HT1080 (cell line): ENCODE data around the gene WDR90. TPM values are rescaled to one million over a fixed set of nuclear protein-coding genes. Genes with fewer than 3 reads are reported as not detected.
A peak's percentile ranks its signal among the peaks of the same experiment; 100 is the strongest.

Experiments used
- DNase-seq: peaks from one replicate; pipeline ENCODE4 v3.0.0-alpha.2; 2015; ENCODE audit warnings: low read depth
- total RNA-seq: library from RNA; depleted of rRNA; stranded (reverse); fragments of >200 nt; shearing (Covaris generic); gene quantifications from 2 replicates; pipeline ENCODE4 v1.2.3, GENCODE V29; 2014

The WDR90 gene
- total RNA-seq, 1 experiment from 2014 or later: 27.0 TPM

DNA sequence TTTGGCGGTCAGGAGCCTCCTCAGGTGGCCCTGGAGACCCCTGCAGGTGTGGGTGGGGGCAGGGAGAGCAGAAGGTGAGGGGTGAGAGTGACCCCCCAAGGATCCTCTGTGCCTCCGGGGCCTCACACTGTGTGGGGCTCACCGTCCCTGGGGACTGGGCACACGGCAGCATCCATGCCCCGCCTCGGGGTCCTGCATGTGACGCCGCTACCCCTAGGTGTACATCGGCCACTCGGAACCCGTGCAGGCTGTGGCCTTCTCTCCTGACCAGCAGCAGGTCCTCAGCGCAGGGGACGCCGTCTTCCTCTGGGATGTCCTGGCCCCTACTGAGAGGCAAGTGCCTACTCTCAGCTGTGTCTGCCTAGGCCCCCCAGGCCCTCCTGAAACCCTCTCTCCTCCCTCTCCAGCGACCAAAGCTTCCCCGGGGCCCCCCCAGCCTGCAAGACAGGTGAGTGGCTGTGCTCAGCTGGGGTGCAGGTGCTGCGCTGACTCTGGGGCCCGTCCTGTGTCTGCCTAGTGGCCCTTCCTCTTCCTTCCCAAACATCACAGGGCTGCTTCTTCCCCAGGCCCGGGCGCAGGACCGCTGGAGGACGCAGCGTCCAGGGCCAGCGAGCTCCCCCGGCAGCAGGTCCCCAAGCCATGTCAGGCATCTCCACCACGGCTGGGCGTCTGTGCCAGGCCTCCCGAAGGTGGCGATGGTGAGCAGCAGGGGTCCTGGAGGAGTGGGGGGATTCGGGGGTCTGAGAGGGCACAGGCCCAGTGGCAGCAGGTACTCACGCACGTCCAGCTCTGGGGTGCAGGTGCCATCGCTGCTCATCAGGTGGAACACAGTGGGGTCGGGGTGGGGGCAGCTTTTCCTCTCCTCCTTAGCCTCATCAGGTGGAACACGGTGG, 9.8 kb downstream of the WDR90 start:
- no peak for DNase-seq

DNA sequence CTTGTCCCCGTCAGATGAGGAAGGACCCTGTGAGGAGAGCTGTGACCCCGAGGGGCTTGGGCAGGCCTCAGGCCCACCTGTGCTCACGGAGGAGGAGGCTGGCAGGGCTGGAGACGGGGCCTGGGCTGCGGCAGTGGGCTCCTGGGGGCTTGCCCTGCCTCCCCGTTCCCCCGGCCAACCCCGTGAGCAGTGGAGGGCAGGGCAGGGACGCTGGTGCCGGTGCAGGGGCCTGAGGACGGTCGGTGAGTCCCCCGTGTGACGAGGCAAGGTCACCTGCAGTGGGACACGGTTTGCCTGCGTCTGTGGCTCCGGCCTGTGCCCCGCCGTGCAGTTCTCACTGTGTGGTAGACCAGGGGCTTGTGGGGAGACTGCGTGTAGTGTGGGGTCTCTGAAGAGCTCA, 10.5 kb downstream of the WDR90 start:
- no peak for DNase-seq

DNA sequence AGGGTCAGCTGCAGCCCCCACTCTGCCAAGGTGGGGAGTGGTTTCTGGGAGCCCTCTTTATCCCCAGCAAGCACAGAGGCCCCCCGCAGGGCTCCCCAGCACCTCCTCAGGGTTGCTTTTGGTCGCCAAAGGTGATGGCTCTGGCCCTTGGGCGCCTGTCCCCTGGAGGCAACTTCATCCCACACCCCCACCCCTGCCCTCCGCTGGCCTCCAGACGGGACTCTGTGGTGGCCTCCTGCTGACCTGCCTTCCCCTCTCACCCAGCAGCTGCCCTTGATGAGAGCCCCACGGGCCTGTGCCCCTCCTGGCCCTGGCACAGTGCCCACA, 10.9 kb downstream of the WDR90 start:
- no peak for DNase-seq

DNA sequence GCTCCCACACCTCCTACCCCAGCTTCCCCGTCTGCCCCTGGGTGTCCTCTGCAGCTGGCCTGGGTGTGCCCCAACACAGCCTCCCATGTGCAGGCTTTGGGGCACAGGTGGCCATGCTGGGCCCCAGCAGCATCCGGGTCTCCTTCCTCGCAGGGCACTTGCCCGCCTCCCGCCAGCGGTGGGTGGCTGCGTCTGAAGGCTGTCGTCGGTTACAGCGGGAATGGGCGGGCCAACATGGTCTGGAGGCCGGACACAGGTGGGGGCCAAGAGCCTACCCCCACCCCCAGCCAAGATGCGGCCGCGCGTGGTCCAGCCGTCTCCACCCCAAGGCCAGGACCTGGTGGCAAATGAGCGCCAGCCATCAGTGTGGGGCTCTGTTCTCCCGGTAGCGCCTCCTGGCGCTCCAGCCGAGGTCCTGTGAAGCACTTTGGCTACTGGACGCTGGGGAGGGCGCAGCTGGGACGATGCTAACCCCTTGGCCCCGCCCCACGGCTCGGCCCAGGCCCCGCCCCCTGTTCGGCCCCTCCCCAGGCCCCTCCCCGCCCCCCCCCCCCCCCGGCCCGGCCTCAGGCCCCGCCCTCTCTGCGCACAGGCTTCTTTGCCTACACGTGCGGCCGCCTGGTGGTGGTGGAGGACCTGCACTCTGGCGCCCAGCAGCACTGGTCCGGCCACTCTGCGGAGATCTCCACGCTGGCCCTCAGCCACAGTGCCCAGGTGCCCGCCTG, 11.5 kb downstream of the WDR90 start:
- no peak for DNase-seq

DNA sequence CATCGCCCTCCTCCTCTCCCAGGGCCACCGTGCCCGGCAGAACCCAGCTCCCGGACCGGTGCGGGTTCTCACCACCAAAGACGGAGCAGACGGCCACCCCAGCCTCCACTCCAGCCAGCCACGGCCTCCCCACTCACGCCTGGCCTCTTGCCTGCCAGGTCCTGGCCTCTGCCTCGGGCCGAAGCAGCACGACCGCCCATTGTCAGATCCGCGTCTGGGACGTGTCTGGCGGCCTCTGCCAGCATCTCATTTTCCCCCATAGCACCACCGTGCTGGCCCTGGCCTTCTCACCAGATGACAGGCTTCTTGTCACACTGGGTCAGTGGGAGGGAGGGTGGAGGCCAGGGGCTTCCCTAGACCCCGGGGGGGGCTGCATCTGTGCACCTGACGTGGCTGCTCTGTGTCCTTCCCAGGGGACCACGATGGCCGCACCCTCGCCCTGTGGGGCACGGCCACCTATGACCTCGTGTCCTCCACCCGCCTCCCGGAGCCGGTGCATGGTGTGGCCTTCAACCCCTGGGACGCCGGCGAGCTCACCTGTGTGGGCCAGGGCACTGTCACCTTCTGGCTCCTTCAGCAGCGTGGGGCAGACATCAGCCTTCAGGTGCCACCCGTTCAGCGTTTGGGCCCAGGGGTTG, 12.1 kb downstream of the WDR90 start:
- DNase-seq: no peak

DNA sequence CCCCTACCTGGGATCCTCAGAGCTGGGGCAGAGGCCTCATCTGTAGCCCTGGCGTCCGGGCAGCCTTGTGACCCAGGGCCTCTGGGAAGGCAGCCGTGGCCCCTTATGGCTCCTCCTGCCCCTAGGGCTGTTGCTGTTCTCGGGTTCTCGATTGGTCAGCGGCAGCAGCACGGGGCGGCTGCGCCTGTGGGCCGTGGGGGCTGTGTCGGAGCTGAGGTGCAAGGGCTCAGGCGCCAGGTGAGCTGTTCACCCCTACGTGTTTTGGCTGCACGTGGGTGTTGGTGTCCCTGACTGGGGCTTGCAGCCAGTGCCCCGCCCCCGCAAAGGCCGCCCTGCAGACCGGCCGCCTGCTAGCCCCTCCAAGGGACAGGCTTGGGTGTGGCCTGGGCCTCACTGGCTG, 12.9 kb downstream of the WDR90 start:
- DNase-seq: no peak

DNA sequence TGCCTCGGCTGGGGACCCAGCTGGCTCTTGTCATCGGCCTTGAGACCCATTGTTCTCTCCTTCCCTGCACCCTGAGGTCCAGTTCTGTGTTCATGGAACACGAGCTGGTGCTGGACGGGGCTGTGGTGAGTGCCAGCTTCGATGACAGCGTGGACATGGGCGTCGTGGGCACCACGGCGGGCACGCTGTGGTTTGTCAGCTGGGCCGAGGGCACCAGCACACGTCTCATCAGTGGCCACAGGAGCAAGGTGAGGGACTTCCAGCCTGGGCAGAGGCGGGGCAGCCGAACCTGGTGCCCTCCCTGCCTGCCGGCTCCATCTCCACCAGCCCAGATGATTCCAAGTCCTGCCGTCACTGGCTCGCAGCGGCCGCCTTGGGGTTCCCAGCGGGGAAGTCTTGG, 13.4 kb downstream of the WDR90 start:
- no peak for DNase-seq

DNA sequence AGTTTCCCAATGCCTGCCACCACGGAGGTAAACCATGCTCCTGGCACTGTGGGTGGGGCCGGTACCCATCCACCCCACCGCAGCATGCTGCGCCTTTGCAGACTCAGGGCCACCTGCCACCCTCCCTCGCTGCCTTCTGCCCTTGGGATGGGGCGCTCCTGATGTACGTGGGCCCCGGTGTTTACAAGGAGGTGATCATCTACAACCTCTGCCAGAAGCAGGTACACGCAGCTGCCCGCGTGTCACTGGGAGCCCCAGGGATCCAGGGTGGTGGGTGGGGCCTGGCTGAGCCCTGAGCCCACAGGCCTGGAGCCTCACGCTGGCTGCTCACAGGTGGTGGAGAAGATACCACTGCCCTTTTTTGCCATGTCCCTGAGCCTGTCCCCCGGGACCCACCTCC, 17.4 kb downstream of the WDR90 start:
- no peak for DNase-seq

DNA sequence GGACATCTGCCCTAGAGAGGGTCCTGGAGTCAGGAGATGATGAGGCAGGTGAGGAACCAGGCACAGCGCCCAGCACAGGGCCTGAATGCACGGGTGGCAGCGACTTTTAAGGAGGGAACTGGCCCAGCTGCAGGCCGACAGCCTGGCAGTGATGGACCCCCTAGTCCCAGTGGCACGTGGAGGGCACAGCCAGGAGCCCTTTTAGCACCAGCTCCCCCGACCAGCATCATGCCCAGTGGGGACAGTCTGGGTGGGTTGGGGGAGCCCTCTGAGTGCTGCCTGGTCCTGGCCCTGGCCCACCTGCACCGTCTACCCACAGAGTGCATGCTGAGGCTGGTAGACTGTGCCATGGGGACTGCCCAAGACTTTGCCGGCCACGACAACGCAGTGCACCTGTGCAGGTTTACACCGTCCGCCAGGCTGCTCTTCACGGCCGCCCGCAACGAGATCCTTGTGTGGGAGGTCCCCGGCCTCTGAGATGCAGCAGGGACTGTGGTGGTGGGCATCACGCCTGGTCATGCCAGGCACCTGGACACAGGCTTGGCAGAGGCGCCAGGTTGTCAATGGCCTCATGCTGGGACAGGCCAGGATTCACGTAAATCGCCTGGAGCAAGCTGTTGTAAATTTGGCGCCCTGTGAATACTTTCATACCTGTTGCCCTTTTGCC, 18.1 kb downstream of the WDR90 start:
- no peak for DNase-seq

DNA sequence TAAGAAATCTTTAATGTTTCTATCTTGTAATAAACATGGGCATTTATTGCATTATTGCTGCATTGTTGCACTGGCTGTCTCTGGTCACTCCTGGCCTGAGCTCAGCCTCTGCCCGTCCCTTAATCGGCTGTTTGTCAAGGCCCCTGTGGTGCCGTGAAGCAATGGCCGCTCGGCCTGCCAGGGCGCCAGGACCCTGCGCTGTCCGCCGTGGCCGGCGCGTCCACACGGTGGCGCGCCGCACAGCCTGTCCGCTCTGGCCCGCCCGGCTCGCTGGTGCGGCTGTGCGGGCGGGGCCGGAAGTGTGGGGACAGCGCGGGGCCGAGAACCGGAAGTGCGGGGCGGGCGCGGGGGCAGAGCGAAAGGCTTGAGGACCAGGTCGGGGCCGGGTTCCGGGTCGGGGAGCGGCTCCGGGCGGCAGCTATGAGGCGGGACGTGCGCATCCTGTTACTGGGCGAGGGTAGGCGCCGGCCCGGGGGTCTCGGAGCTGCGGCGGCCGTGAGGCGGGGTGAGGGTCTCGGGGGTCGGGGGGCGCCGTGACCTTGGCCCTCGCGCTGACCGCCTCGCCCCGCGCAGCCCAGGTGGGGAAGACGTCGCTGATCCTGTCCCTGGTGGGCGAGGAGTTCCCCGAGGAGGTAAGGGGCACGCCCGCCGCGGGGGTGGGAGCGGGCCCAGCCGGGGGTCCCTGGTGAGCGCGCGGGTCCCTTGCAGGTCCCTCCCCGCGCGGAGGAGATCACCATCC, 18.8 kb downstream of the WDR90 start, which contains the start of gene RHOT2:
TSS of gene RHOT2 (plus strand) at position 353 of the 739 bp plus-strand sequence. CDS start at position 421, 68 bp downstream.
- DNase-seq: peak; percentile 81

DNA sequence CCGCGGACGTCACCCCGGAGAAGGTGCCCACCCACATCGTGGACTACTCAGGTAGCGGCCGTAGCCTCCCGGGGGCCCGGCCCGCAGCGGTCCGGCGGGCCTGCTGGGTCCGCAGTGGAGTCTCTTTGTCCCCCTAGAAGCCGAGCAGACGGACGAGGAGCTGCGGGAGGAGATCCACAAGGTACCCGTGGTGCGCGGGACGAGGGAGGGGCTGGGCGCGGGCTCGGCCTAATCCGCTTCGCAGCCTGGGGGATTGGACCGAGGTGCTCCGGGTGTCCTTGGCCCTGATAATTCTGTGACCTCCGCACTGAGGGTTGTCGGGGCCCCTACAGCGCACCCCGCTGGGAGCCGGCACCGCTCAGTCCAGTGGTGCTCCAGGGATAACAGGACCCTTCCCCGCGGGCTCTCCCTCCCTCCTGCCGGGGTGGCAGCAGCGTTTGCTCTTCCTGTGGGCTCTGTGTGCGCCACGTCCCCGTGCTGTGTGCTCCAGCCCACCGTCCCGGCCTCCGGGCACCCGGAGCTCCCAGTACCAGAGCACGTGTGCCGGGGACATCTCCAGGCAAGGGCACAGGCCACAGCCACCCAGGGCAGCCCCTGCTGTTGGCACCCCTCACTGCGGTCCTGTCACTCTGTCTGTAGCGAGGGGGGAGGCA, 19.5 kb downstream of the WDR90 start:
- DNase-seq: no peak

DNA sequence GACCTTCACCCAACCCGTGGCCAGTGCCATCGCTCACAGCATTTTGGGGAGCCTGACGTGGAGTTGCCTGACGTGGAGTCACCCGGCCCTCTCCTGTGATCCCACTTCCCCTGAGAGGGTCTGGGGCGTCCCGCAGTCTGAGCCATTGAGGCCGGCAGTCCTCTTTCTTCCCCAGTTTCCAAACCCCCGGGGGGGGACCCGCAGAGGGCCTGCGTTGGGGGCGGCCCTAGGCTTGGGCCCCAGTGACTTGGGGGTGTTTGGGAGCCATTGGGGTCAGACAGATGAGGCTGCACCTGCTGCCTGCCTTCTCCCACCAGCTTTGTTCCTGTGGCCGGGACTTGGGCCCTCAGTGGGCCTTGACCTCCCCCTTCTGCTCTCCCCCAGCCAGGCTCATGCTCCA, 20.5 kb downstream of the WDR90 start:
- no peak for DNase-seq

DNA sequence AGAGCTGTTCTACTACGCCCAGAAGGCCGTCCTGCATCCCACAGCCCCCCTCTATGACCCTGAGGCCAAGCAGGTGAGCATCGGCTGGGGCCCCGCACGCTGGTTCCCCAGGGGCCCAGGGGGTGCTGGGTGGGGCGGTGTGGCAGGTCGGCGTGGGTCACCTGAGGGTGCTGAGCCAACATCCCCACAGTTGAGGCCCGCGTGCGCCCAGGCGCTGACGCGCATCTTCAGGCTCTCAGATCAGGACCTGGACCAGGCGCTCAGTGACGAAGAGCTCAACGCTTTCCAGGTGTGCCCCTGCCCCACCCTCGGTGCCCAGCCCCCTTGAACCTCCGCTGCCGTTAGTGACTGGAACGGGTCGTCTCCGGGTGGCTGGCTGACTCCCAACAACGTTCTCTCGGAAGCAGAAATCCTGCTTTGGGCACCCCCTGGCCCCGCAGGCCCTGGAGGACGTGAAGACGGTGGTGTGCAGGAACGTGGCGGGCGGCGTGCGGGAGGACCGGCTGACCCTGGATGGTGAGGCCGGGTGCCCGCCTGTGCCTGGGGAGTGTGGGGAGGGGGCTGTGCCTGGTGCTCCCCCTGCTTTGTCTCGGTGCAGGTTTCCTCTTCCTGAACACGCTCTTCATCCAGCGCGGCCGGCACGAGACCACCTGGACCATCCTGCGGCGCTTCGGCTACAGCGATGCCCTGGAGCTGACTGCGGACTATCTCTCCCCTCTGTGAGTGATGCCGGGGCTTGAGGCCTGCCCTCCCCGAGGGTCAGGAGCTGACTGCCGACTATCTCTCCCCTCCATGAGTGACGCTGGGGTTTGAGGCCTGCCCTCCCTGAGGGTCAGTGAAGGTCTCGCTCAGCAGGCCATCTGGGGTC, 21.6 kb downstream of the WDR90 start:
- DNase-seq: no peak

DNA sequence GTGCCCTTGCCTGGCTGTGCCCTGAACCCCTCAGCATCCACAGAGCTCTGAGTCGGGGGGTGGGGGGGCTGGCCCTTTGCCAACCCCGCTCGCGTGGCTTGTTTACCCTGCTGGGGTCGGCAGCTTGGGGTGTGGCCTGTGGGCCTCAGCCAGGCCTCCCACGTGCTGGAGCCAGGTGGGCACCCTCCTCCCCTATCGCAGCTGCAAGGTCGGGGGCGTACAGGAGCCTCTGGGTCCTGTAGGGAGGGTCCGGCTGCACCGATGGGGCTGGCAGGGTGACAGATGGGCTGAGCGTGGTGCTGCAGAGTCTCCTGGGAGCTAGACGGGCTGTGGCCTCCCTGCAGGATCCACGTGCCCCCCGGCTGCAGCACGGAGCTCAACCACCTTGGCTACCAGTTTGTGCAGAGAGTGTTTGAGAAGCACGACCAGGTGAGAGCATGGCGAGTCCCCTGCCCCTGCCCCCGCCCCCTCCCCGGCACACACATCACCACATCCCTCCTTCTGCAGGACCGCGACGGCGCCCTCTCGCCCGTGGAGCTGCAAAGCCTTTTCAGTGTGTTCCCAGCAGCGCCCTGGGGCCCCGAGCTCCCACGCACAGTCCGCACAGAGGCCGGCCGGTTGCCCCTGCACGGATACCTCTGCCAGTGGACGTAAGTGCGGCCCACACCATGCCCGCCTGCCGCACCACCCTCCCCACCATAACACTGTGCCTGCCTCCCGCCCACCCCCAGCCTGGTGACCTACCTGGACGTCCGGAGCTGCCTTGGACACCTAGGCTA, 22.4 kb downstream of the WDR90 start:
- no peak for DNase-seq

DNA sequence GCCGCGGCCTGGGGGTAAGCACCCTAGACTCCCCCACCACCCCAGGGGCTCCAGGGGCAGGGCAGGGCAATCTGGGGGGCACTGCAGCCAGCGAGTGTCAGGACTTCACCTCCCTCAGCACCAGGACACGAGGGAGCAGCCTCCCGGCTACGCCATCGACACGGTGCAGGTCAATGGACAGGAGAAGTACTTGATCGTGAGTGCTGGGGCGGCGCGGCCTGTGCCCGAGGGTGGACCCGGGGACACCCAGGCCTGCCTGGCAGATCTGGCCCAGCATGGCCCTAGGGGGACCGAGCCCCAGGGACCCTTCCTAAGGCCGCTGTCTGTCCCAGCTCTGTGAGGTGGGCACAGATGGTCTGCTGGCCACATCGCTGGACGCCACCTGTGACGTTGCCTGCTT, 23.2 kb downstream of the WDR90 start:
- no peak for DNase-seq

DNA sequence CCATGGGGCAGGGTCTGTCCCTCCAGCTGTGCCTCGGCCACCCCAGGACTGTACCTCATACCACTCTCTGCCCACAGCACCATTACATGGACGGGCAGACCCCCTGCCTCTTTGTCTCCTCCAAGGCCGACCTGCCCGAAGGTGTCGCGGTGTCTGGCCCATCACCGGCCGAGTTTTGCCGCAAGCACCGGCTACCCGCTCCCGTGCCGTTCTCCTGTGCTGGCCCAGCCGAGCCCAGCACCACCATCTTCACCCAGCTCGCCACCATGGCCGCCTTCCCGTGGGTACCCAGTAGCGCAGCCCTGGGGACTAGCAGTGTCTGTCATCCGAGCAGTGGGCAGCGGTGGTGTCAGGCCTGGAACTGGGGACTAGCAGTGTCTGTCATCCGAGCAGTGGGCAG, 23.7 kb downstream of the WDR90 start:
- DNase-seq: no peak

DNA sequence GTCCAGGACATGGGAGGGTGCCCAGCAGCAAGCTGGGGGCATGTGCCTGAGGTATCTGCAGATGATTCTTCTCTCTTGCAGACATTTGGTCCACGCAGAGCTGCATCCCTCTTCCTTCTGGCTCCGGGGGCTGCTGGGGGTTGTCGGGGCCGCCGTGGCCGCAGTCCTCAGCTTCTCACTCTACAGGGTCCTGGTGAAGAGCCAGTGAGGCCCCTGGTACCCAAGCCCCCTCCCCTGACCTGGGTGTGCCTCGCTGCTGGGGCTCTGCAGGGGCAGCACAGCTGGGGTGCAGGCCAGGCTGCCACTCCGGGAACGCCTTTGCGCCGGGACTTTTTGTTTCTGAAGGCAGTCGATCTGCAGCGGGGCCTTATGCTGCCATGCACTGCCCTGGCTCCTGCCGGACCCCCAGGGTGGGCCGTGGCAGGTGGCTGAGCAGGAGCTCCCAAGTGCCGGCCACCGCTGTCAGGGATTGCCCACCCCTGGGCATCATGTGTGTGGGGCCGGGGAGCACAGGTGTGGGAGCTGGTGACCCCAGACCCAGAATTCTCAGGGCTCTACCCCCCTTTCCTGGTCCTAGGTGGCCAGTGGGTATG, 24.3 kb downstream of the WDR90 start:
- DNase-seq: no peak

DNA sequence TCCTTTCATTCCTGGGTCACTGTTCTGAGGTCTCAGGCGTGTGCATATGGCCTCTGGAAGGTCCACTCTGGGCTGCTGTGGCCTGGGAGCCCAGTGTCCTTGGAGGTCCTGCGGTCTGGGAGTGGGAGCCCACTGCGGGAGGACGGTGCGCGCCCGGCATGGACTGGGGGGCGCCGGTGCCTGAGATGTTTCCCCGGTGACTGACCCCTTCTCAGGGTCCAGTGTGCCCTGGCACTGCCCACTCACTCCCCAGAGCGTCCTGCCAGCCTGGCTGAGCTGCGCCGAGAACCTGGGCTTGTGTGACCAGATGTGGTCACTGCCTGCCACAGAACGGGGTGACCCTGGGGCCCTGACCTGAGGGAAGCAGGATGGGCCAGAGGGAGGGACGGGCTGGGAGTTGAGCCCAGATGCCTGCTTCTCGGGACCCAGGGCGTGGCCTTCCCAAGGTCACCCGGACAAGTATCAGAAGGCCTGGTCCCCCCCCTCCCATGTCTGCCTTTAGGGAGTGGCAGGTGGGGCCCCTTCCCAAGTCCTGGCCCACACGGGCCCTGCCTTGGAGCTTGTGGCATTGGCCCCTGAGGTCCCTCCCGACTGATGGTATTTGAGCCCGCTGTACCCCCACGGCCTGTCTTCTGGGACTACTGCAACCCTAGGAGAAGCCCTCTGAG, 25.2 kb downstream of the WDR90 start:
- no peak for DNase-seq
